IMR-90 (cell line): ENCODE measurements around the gene UBE2V1. TPM values are rescaled to one million over a fixed set of nuclear protein-coding genes. Genes with fewer than 3 reads are reported as not detected.

Experiments
- ATAC-seq: fragments of 200-7000 bp; cut with Tn5 transposase; 2 replicates; pipeline ENCODE4 v1.9.1; 2020; ENCODE audit warnings: low read depth, mild to moderate bottlenecking, moderate library complexity
- BruUV-seq: library from RNA; stranded (reverse); fragments of 400-500 nt; replicated peaks from 2 replicates; lab custom pipeline; 2021; lab: Mats Ljungman, UMichigan
- CTCF ChIA-PET: fragments of 300-600 bp; formaldehyde crosslinking; extraction: SDS; loops from one replicate; lab custom pipeline; 2021; ENCODE audit warnings: antibody characterized with exemption; lab: Yijun Ruan, JAX
- POLR2A ChIA-PET: fragments of 300-600 bp; sonication (Branson Sonifier 250); formaldehyde crosslinking; loops from one replicate; lab custom pipeline; 2022; ENCODE audit warnings: antibody characterized with exemption; ENCODE audit not compliant: unreplicated experiment; lab: Charles Lee
- DNase-seq: peaks from one replicate; pipeline ENCODE4 v3.0.0; 2013
- H2AFZ ChIP-seq: replicated peaks from 2 replicates; pipeline ENCODE3; 2013; ENCODE audit warnings: low read length, mild to moderate bottlenecking; ENCODE audit not compliant: poor library complexity
- H2AK5ac ChIP-seq: 2 replicates; pipeline ENCODE4 v1.6.1; 2013; ENCODE audit warnings: low read depth, low read length, inconsistent platforms
- H2AK9ac ChIP-seq: replicated peaks from 2 replicates; pipeline ENCODE3; 2013; ENCODE audit warnings: mild to moderate bottlenecking, low read depth, low read length, moderate library complexity; ENCODE audit not compliant: poor library complexity
- H2BK120ac ChIP-seq: 2 replicates; pipeline ENCODE4 v1.6.1; 2013; ENCODE audit warnings: low read depth, low read length, inconsistent platforms
- H2BK15ac ChIP-seq: 3 replicates; pipeline ENCODE4 v1.6.1; 2013; ENCODE audit warnings: low read depth, low read length, inconsistent platforms
- H2BK20ac ChIP-seq: 2 replicates; pipeline ENCODE4 v1.6.1; 2013; ENCODE audit warnings: low read depth, mild to moderate bottlenecking, inconsistent platforms, low read length, moderate library complexity
- H2BK5ac ChIP-seq: 2 replicates; pipeline ENCODE4 v1.6.1; 2013; ENCODE audit warnings: mild to moderate bottlenecking, low read depth, low read length, inconsistent platforms; ENCODE audit not compliant: poor library complexity, severe bottlenecking
- H3K14ac ChIP-seq: replicated peaks from 2 replicates; pipeline ENCODE4 v1.6.1; 2013; ENCODE audit warnings: low read depth, low read length, inconsistent platforms
- H3K18ac ChIP-seq: 2 replicates; pipeline ENCODE4 v1.6.1; 2013; ENCODE audit warnings: low read depth, low read length, control low read depth
- H3K23ac ChIP-seq: 2 replicates; pipeline ENCODE4 v1.6.1; 2013; ENCODE audit warnings: low read depth, low read length, inconsistent platforms
- H3K27ac ChIP-seq: 2 replicates; pipeline ENCODE4 v1.5.1; 2013; ENCODE audit warnings: mild to moderate bottlenecking, control low read depth, low read length; ENCODE audit not compliant: insufficient read depth
- H3K27me3 ChIP-seq: 2 replicates; pipeline ENCODE4 v1.6.1; 2013; ENCODE audit warnings: low read length; ENCODE audit not compliant: control insufficient read depth, insufficient read depth
- H3K36me3 ChIP-seq: 2 replicates; pipeline ENCODE4 v1.6.1; 2013; ENCODE audit warnings: low read length, mixed read lengths; ENCODE audit not compliant: control insufficient read depth, insufficient read depth
- H3K4ac ChIP-seq: 2 replicates; pipeline ENCODE4 v1.6.1; 2013; ENCODE audit warnings: low read depth, low read length, inconsistent platforms
- H3K4me1 ChIP-seq: 2 replicates; pipeline ENCODE4 v1.6.1; 2013; ENCODE audit warnings: low read length, mixed read lengths; ENCODE audit not compliant: control insufficient read depth, insufficient read depth
- H3K4me2 ChIP-seq: 2 replicates; pipeline ENCODE4 v1.6.1; 2013; ENCODE audit warnings: low read depth, mild to moderate bottlenecking, control low read depth, low read length, moderate library complexity
- H3K4me3 ChIP-seq: 2 replicates; pipeline ENCODE4 v1.5.1; 2013; ENCODE audit warnings: low read depth, mild to moderate bottlenecking, control low read depth, low read length, moderate library complexity; ENCODE audit not compliant: insufficient read depth
- H3K56ac ChIP-seq: 2 replicates; pipeline ENCODE4 v1.6.1; 2013; ENCODE audit warnings: low read length, inconsistent platforms; ENCODE audit not compliant: insufficient read depth; ENCODE audit errors: extremely low read depth
- H3K79me1 ChIP-seq, 2 experiments: 2 replicates each; pipeline ENCODE4 v1.6.1; 2013; ENCODE audit warnings: low read length in 2 of 2, inconsistent platforms in 1 of 2, low read depth in 1 of 2
- H3K9ac ChIP-seq: 2 replicates; pipeline ENCODE4 v1.6.1; 2013; ENCODE audit warnings: low read depth, low read length, control low read depth
- H3K9me1 ChIP-seq: 2 replicates; pipeline ENCODE4 v1.6.1; 2013; ENCODE audit warnings: low read length, inconsistent platforms; ENCODE audit not compliant: insufficient read depth
- H3K9me3 ChIP-seq: 2 replicates; pipeline ENCODE4 v1.6.1; 2013; ENCODE audit warnings: low read length; ENCODE audit not compliant: control insufficient read depth, insufficient read depth
- H4K20me1 ChIP-seq: 2 replicates; pipeline ENCODE4 v1.6.1; 2013; ENCODE audit warnings: low read length, inconsistent platforms; ENCODE audit not compliant: insufficient read depth
- H4K5ac ChIP-seq: 2 replicates; pipeline ENCODE4 v1.6.1; 2013; ENCODE audit warnings: mild to moderate bottlenecking, low read depth, low read length, control low read depth
- H4K8ac ChIP-seq, 2 experiments: 2 replicates each; pipeline ENCODE4 v1.6.1; 2013; ENCODE audit warnings: low read depth in 2 of 2, low read length in 2 of 2, control low read depth in 1 of 2, inconsistent platforms in 1 of 2
- H4K91ac ChIP-seq: 2 replicates; pipeline ENCODE4 v1.6.1; 2013; ENCODE audit warnings: low read depth, low read length, inconsistent platforms; ENCODE audit not compliant: insufficient read depth
- MAFK ChIP-seq: IDR thresholded peaks from 2 replicates; pipeline ENCODE4 v1.6.1; 2012; ENCODE audit warnings: low read depth, low read length, improper control_type of control experiment
- MAZ ChIP-seq: IDR thresholded peaks from 2 replicates; pipeline ENCODE4 v1.6.1; 2012; ENCODE audit warnings: low read depth, mild to moderate bottlenecking, low read length, improper control_type of control experiment, moderate library complexity, borderline replicate concordance
- MXI1 ChIP-seq: IDR thresholded peaks from 2 replicates; pipeline ENCODE4 v1.6.1; 2012; ENCODE audit warnings: low read depth, mild to moderate bottlenecking, low read length, moderate library complexity, borderline replicate concordance
- NFE2L2 ChIP-seq: fragments of 150-350 bp; IDR thresholded peaks from 2 replicates; pipeline ENCODE4 v1.6.1; 2016; ENCODE audit warnings: low read depth, mild to moderate bottlenecking, low read length
- WGBS, 2 experiments: methylation state at CpG; one replicate each; pipeline versions ENCODE4 v1.1.5 to v1.1.7; 2013; ENCODE audit warnings: missing lambda C conversion rate in 2 of 2; ENCODE audit not compliant: insufficient read length in 1 of 2; ENCODE audit errors: extremely low coverage in 2 of 2; 5-methylcytosine and 5-hydroxymethylcytosine counted together
- dilution Hi-C: fragments of 300-500 bp; cut with HindIII; formaldehyde crosslinking; loops from one replicate; pipeline ENCODE4 v1.14.3; 2018; ENCODE audit warnings: low sequenced_read_pairs; ENCODE audit not compliant: unreplicated experiment
- in situ Hi-C: fragments of 300-500 bp; cut with MboI; formaldehyde crosslinking; loops from 3 replicates; pipeline ENCODE4 v1.14.3; 2019; ENCODE audit warnings: low sequenced_read_pairs, inconsistent platforms, mixed read lengths
- intact Hi-C: fragments of 100-400 bp; cut with micrococcal nuclease; formaldehyde crosslinking; loops from 2 replicates; pipeline ENCODE4 v1.10.0; 2022
- polyA plus RNA-seq, 3 experiments: library from polyadenylated mRNA; depleted of rRNA; stranded (reverse); fragments of >200 nt; gene quantifications; 2 replicates each; pipeline ENCODE4 v1.2.3, GENCODE V29; 2012; ENCODE audit warnings: low replicate concordance in 1 of 3
- total RNA-seq: library from RNA; depleted of rRNA; stranded (reverse); fragments of >200 nt; gene quantifications from 2 replicates; pipeline ENCODE4 v1.2.3, GENCODE V29; 2012
- TF ChIP-seq, protein P1 (sequence below): conservative IDR thresholded peaks from 2 replicates; pipeline ENCODE4 v1.5.1; 2012; ENCODE audit warnings: mild to moderate bottlenecking, low read depth, low read length, improper control_type of control experiment

Gene UBE2V1
- total and polyA plus RNA-seq, 2 of the 4 experiments (the other 2 are of a cell fraction) = 20.1 to 138 TPM

DNA sequence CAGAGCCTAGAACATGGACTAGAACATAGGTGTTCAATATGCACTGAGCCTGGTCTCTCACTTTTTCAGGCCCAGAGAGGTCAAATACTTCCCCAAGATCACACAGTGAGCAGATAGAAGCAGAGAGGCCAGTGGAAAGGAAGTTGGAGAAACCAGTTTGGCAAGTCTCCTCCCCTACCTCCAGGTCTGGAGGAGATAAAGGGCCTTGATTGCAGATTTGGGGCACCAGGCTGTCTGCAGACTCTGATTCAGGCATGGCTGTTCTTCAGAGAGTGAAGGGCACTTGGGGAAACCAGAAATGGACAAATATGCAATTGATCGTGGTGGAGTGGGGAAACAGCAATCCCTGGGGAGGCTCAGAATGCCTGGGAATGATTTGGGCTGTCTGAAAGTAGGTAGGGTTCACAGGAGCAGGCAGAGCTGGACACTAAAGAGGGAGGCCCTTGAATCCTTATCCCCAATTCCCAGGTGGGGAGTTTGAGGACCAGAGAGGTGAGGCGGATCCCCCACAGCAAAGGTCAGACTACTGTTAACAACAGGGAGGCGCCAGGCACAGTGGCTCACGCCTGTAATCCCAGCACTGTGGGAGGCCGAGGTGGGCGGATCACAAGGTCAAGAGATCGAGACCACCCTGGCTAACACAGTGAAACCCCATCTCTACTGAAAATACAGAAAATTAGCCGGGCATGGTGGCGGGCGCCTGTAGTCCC lies 38.2 kb upstream of the UBE2V1 start:
- H2BK15ac ChIP-seq = no peak overlapping the region
- no peak overlapping the region for H4K8ac ChIP-seq
- no TSS peak for BruUV-seq
- ATAC-seq (no peak), DNase-seq (no peak)
- no peak overlapping the region for H3K56ac ChIP-seq
- peaks cover 30% of the 10 kb centered on the region for H3K36me3 ChIP-seq
- H3K9me1 ChIP-seq = peaks cover 41% of the 10 kb centered on the region
- peak overlapping the region; percentile 2; the same call in 1 of the 2 replicates for H3K9ac ChIP-seq
- peak overlapping the region; percentile 51; the same call in 1 of the 2 replicates for H3K4me2 ChIP-seq
- H3K4me3 ChIP-seq = no peak overlapping the region
- TF ChIP-seq MAZ (no peak), MAFK (no peak), NFE2L2 (no peak), MXI1 (no peak)
- TF ChIP-seq, protein P1, sequence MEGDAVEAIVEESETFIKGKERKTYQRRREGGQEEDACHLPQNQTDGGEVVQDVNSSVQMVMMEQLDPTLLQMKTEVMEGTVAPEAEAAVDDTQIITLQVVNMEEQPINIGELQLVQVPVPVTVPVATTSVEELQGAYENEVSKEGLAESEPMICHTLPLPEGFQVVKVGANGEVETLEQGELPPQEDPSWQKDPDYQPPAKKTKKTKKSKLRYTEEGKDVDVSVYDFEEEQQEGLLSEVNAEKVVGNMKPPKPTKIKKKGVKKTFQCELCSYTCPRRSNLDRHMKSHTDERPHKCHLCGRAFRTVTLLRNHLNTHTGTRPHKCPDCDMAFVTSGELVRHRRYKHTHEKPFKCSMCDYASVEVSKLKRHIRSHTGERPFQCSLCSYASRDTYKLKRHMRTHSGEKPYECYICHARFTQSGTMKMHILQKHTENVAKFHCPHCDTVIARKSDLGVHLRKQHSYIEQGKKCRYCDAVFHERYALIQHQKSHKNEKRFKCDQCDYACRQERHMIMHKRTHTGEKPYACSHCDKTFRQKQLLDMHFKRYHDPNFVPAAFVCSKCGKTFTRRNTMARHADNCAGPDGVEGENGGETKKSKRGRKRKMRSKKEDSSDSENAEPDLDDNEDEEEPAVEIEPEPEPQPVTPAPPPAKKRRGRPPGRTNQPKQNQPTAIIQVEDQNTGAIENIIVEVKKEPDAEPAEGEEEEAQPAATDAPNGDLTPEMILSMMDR = no peak
- no peak overlapping the region for H2BK20ac ChIP-seq
- H2AFZ ChIP-seq = no peak overlapping the region
- peaks cover 38% of the 10 kb centered on the region for H3K4me1 ChIP-seq
- H3K4ac ChIP-seq = peak overlapping the region; percentile 52
- ChIA-PET CTCF (no interaction called here), POLR2A (no interaction called here)
- H3K9me3 ChIP-seq = no peaks in the 10 kb centered on the region
- H2BK5ac ChIP-seq = no peak overlapping the region
- intact Hi-C loops (no loop called here), dilution Hi-C loops (no loop called here), in situ Hi-C loops (no loop called here)
- no peak overlapping the region for H4K5ac ChIP-seq
- peak overlapping the region; percentile 56; the same call in 1 of the 2 replicates for H3K23ac ChIP-seq
- H3K27ac ChIP-seq = peak overlapping the region; percentile 7; the same call in 1 of the 2 replicates
- H4K91ac ChIP-seq = no peak overlapping the region; the same call in 1 of the 2 replicates
- H3K79me1 ChIP-seq = peaks cover 21 to 75% of the 10 kb centered on the region in 2 experiments; a peak in 3 of 4 replicates
- 70% methylated on average over 2 of the region's 10 CpGs; no CpG with 5 or more reads in 1 of the 2 experiments for WGBS, 2 experiments
- no peak overlapping the region for H2BK120ac ChIP-seq
- no peak overlapping the region; the same call in 1 of the 2 replicates for H2AK5ac ChIP-seq
- peak overlapping the region; percentile 58 for H2AK9ac ChIP-seq
- H4K20me1 ChIP-seq = peaks cover 56% of the 10 kb centered on the region
- peak overlapping the region; percentile 54; the same call in 1 of the 2 replicates for H3K14ac ChIP-seq
- no peak overlapping the region for H3K18ac ChIP-seq
- H3K27me3 ChIP-seq = no peaks in the 10 kb centered on the region
